ENCODE measurements around the gene RUBCN.
"Not testable (repeated sequence)": the region's sequence is repeated elsewhere in the genome, so short reads cannot be mapped to it uniquely, and the experiment has no call there.

The RUBCN gene

GRCh38 chr3:197674741-197675562 lies 61.8 kb downstream of the RUBCN start:
- Histone ChIP-seq H3K4me3 (no peak overlapping the region), H3K9me3 (ENCODE audit: low read depth, low read length) (no peaks in the 10 kb centered on the region), H3K27ac (no peak overlapping the region), H3K9ac (ENCODE audit: insufficient read length) (no peak overlapping the region), H3K36me3 (ENCODE audit: insufficient read depth, low read length) (peaks cover 37% of the 10 kb centered on the region)
- TF ChIP-seq EZH2 (IDR thresholded peaks at IDR 0.05) (no peak), POLR2AphosphoS5 (IDR thresholded peaks at IDR 0.05; ENCODE audit: borderline replicate concordance, low read depth, low read length) (no peak), FOXP2 (optimal IDR thresholded peaks at IDR 0.05; ENCODE audit: control extremely low read depth, extremely low read length, insufficient read depth) (no peak)
- no peak for DNase-seq (ENCODE audit: low read depth, low spot score)

- no peak for DNase-seq (ENCODE audit: low read depth, low spot score)
- Histone ChIP-seq H3K9ac (ENCODE audit: insufficient read length) (no peak overlapping the region), H3K4me3 (no peak overlapping the region), H3K27ac (no peak overlapping the region), H3K36me3 (ENCODE audit: insufficient read depth, low read length) (peaks cover 37% of the 10 kb centered on the region), H3K9me3 (ENCODE audit: low read depth, low read length) (no peaks in the 10 kb centered on the region)
- no peak for TF ChIP-seq FOXP2 (optimal IDR thresholded peaks at IDR 0.05; ENCODE audit: control extremely low read depth, extremely low read length, insufficient read depth)
- no peak for TF ChIP-seq POLR2AphosphoS5 (IDR thresholded peaks at IDR 0.05; ENCODE audit: borderline replicate concordance, low read depth, low read length)
- no peak for TF ChIP-seq EZH2 (IDR thresholded peaks at IDR 0.05)
Observed at GRCh38 chr3:197673170-197673569, 63.5 kb downstream of the RUBCN start.

GRCh38 chr3:197670361-197670760 lies 66.3 kb downstream of the RUBCN start:
- H3K4me3 ChIP-seq, result no peak overlapping the region
- TF ChIP-seq EZH2 (IDR thresholded peaks at IDR 0.05) (no peak), FOXP2 (optimal IDR thresholded peaks at IDR 0.05; ENCODE audit: control extremely low read depth, extremely low read length, insufficient read depth) (no peak), POLR2AphosphoS5 (IDR thresholded peaks at IDR 0.05; ENCODE audit: borderline replicate concordance, low read depth, low read length) (no peak)
- H3K9ac ChIP-seq (ENCODE audit: insufficient read length), result peak overlapping the region; percentile 36
- no peak for DNase-seq (ENCODE audit: low read depth, low spot score)
- H3K27ac ChIP-seq, result peak overlapping the region; percentile 63; the same call in 1 of the 2 replicates
- H3K36me3 ChIP-seq (ENCODE audit: insufficient read depth, low read length), result peaks cover 26% of the 10 kb centered on the region; the same call in 1 of the 2 replicates
- no peaks in the 10 kb centered on the region for H3K9me3 ChIP-seq (ENCODE audit: low read depth, low read length)

- no peak for TF ChIP-seq EZH2 (IDR thresholded peaks at IDR 0.05)
- TF ChIP-seq POLR2AphosphoS5 (IDR thresholded peaks at IDR 0.05; ENCODE audit: borderline replicate concordance, low read depth, low read length), result no peak
- TF ChIP-seq FOXP2 (optimal IDR thresholded peaks at IDR 0.05; ENCODE audit: control extremely low read depth, extremely low read length, insufficient read depth), result no peak
- Histone ChIP-seq H3K27ac (no peak overlapping the region), H3K9ac (ENCODE audit: insufficient read length) (no peak overlapping the region), H3K36me3 (ENCODE audit: insufficient read depth, low read length) (peaks cover 5% of the 10 kb centered on the region; the same call in 1 of the 2 replicates), H3K9me3 (ENCODE audit: low read depth, low read length) (no peaks in the 10 kb centered on the region), H3K4me3 (no peak overlapping the region)
- no peak for DNase-seq (ENCODE audit: low read depth, low spot score)
Observed at GRCh38 chr3:197667968-197668367, 68.7 kb downstream of the RUBCN start.

- not testable (repeated sequence) for H3K9me3 ChIP-seq (ENCODE audit: low read depth, low read length); H3K27ac ChIP-seq; DNase-seq (ENCODE audit: low read depth, low spot score); H3K4me3 ChIP-seq; H3K9ac ChIP-seq (ENCODE audit: insufficient read length); H3K36me3 ChIP-seq (ENCODE audit: insufficient read depth, low read length)
Observed at GRCh38 chr3:197667293-197667692, 69.4 kb downstream of the RUBCN start.

- not testable (repeated sequence) for H3K36me3 ChIP-seq (ENCODE audit: insufficient read depth, low read length); DNase-seq (ENCODE audit: low read depth, low spot score); H3K9me3 ChIP-seq (ENCODE audit: low read depth, low read length); H3K4me3 ChIP-seq; H3K9ac ChIP-seq (ENCODE audit: insufficient read length); H3K27ac ChIP-seq
Observed at GRCh38 chr3:197666221-197666842, 70.4 kb downstream of the RUBCN start.

- not testable (repeated sequence) for H3K9ac ChIP-seq (ENCODE audit: insufficient read length); H3K36me3 ChIP-seq (ENCODE audit: insufficient read depth, low read length); DNase-seq (ENCODE audit: low read depth, low spot score); H3K9me3 ChIP-seq (ENCODE audit: low read depth, low read length); H3K4me3 ChIP-seq; H3K27ac ChIP-seq
Observed at GRCh38 chr3:197665549-197665948, 71.2 kb downstream of the RUBCN start.

- H3K4me3 ChIP-seq, result peak overlapping the region; percentile 65
- not testable (repeated sequence) for H3K9me3 ChIP-seq (ENCODE audit: low read depth, low read length); DNase-seq (ENCODE audit: low read depth, low spot score); H3K27ac ChIP-seq; H3K36me3 ChIP-seq (ENCODE audit: insufficient read depth, low read length); H3K9ac ChIP-seq (ENCODE audit: insufficient read length)
Observed at GRCh38 chr3:197665142-197665491, 71.6 kb downstream of the RUBCN start.

- H3K36me3 ChIP-seq (ENCODE audit: insufficient read depth, low read length); H3K9ac ChIP-seq (ENCODE audit: insufficient read length); H3K9me3 ChIP-seq (ENCODE audit: low read depth, low read length); DNase-seq (ENCODE audit: low read depth, low spot score); H3K27ac ChIP-seq: not testable (repeated sequence)
- H3K4me3 ChIP-seq, result peak overlapping the region; percentile 65
Observed at GRCh38 chr3:197664414-197665141, 72.1 kb downstream of the RUBCN start.

- not testable (repeated sequence) for DNase-seq (ENCODE audit: low read depth, low spot score); H3K4me3 ChIP-seq; H3K9ac ChIP-seq (ENCODE audit: insufficient read length); H3K9me3 ChIP-seq (ENCODE audit: low read depth, low read length); H3K36me3 ChIP-seq (ENCODE audit: insufficient read depth, low read length); H3K27ac ChIP-seq
Observed at GRCh38 chr3:197663367-197664140, 73.2 kb downstream of the RUBCN start.

GRCh38 chr3:197662352-197662751 lies 74.4 kb downstream of the RUBCN start:
- not testable (repeated sequence) for H3K9ac ChIP-seq (ENCODE audit: insufficient read length); DNase-seq (ENCODE audit: low read depth, low spot score); H3K9me3 ChIP-seq (ENCODE audit: low read depth, low read length); H3K36me3 ChIP-seq (ENCODE audit: insufficient read depth, low read length); H3K27ac ChIP-seq; H3K4me3 ChIP-seq

GRCh38 chr3:197661874-197662273 lies 74.8 kb downstream of the RUBCN start:
- H3K36me3 ChIP-seq (ENCODE audit: insufficient read depth, low read length); H3K4me3 ChIP-seq; DNase-seq (ENCODE audit: low read depth, low spot score); H3K9me3 ChIP-seq (ENCODE audit: low read depth, low read length); H3K9ac ChIP-seq (ENCODE audit: insufficient read length); H3K27ac ChIP-seq: not testable (repeated sequence)
